GM12878 (cell line): ENCODE data around the gene OTUD3. TPM values are rescaled to one million over a fixed set of nuclear protein-coding genes. Genes with fewer than 3 reads are reported as not detected.

Experiments used
- ATAC-seq: fragments of 200-7000 bp; cut with Tn5 transposase; 3 replicates; pipeline ENCODE4 v1.9.1; 2020; ENCODE audit warnings: mild to moderate bottlenecking, moderate library complexity
- BruUV-seq: library from RNA; stranded (reverse); fragments of 400-500 nt; replicated peaks from 2 replicates; lab custom pipeline; 2021; lab: Mats Ljungman, UMichigan
- CTCF ChIA-PET: fragments of 300-600 bp; sonication (Branson Sonifier 250); formaldehyde crosslinking; extraction: SDS; loops from one replicate; lab custom pipeline; 2021; ENCODE audit warnings: inconsistent platforms; lab: Yijun Ruan, JAX
- POLR2A ChIA-PET: fragments of 350-600 bp; formaldehyde crosslinking; extraction: SDS; loops from one replicate; lab custom pipeline; 2021; ENCODE audit warnings: inconsistent platforms; lab: Charles Lee
- RAD21 ChIA-PET: fragments of 300-600 bp; sonication (Branson Sonifier 250); formaldehyde crosslinking; loops from one replicate; lab custom pipeline; 2023; ENCODE audit warnings: antibody characterized with exemption; ENCODE audit not compliant: unreplicated experiment; lab: Charles Lee
- SMC1A ChIA-PET: fragments of 300-600 bp; sonication (Branson Sonifier 250); formaldehyde crosslinking; loops from one replicate; lab custom pipeline; 2023; ENCODE audit not compliant: unreplicated experiment, uncharacterized antibody; lab: Charles Lee
- DNase-seq: peaks from one replicate; pipeline ENCODE4 v3.0.0-alpha.2; 2011; ENCODE audit warnings: low read depth, low spot score
- FAIRE-seq: peaks from 3 replicates; lab custom pipeline; 2011; peaks lifted over from hg19 to GRCh38; lab: Jason Lieb, UNC
- H2AFZ ChIP-seq: 2 replicates; pipeline ENCODE4 v1.6.0; 2011; ENCODE audit warnings: low read depth, low read length, control low read depth; ENCODE audit not compliant: control insufficient read depth
- H3K27ac ChIP-seq: 2 replicates; pipeline ENCODE4 v1.5.1; 2011; ENCODE audit warnings: control low read depth; ENCODE audit not compliant: control insufficient read depth, insufficient read depth
- H3K27me3 ChIP-seq, 2 experiments: replicated peaks in 1 of 2; 2 replicates each; pipeline versions ENCODE4 v1.6.0 to v1.6.1; 2011; ENCODE audit warnings: low read length in 1 of 2; ENCODE audit not compliant: control insufficient read depth in 2 of 2, insufficient read depth in 2 of 2
- H3K36me3 ChIP-seq, 2 experiments: 2 replicates each; pipeline ENCODE4 v1.5.1; 2011; ENCODE audit warnings: low read length in 1 of 2; ENCODE audit not compliant: control insufficient read depth in 2 of 2, insufficient read depth in 2 of 2
- H3K4me1 ChIP-seq: 2 replicates; pipeline ENCODE4 v1.6.1; 2011; ENCODE audit warnings: mild to moderate bottlenecking, low read length, moderate library complexity, mixed read lengths; ENCODE audit not compliant: control insufficient read depth, insufficient read depth
- H3K4me2 ChIP-seq: 2 replicates; pipeline ENCODE4 v1.6.0; 2011; ENCODE audit warnings: control low read depth; ENCODE audit not compliant: control insufficient read depth, insufficient read depth
- H3K4me3 ChIP-seq: fragments of 200-600 bp; sonication (generic); 2 replicates; pipeline ENCODE4 v1.5.1; 2016
- H3K79me2 ChIP-seq: 2 replicates; pipeline ENCODE4 v1.6.0; 2011; ENCODE audit warnings: low read length; ENCODE audit not compliant: control insufficient read depth, insufficient read depth
- H3K9ac ChIP-seq: 2 replicates; pipeline ENCODE4 v1.8.0; 2011; ENCODE audit warnings: low read length, control low read depth, mixed read lengths; ENCODE audit not compliant: control insufficient read depth, insufficient read depth
- H3K9me3 ChIP-seq: replicated peaks from 3 replicates; pipeline ENCODE4 v1.5.1; 2011; ENCODE audit warnings: mild to moderate bottlenecking, low read length; ENCODE audit not compliant: control insufficient read depth, insufficient read depth
- H4K20me1 ChIP-seq: 2 replicates; pipeline ENCODE4 v1.6.0; 2011; ENCODE audit not compliant: control insufficient read depth, insufficient read depth
- CREM ChIP-seq: IDR thresholded peaks from 2 replicates; pipeline ENCODE4 v1.6.1; 2014; ENCODE audit warnings: antibody characterized with exemption, low read depth
- EP300 ChIP-seq, 2 experiments: fragments of 150-350 bp in 1 of 2; IDR thresholded peaks; 2 replicates each; pipeline ENCODE4 v1.6.1; 2011 to 2012; ENCODE audit warnings: low read depth in 2 of 2, low read length in 2 of 2, borderline replicate concordance in 1 of 2, improper control_type of control experiment in 1 of 2, inconsistent platforms in 1 of 2; ENCODE audit not compliant: control insufficient read depth in 1 of 2
- GATAD2B ChIP-seq: fragments of 450-650 bp; conservative IDR thresholded peaks from 2 replicates; pipeline ENCODE4 v1.6.1; 2017; ENCODE audit warnings: low read depth, mild to moderate bottlenecking, moderate library complexity
- HDAC2 ChIP-seq: fragments of 200-600 bp; sonication (generic); IDR thresholded peaks from 2 replicates; pipeline ENCODE4 v1.6.1; 2017
- HDGF ChIP-seq: fragments of 450-650 bp; IDR thresholded peaks from 2 replicates; pipeline ENCODE4 v1.6.1; 2016; ENCODE audit warnings: antibody characterized with exemption
- NFYA ChIP-seq: IDR thresholded peaks from 2 replicates; pipeline ENCODE4 v1.6.1; 2011; ENCODE audit warnings: low read depth, mild to moderate bottlenecking, low read length, improper control_type of control experiment, borderline replicate concordance
- RB1 ChIP-seq: fragments of 450-650 bp; formaldehyde crosslinking; IDR thresholded peaks from 2 replicates; pipeline ENCODE4 v1.6.1; 2017; ENCODE audit warnings: mild to moderate bottlenecking, borderline replicate concordance
- RELA ChIP-seq: fragments of 450-650 bp; IDR thresholded peaks from 2 replicates; pipeline ENCODE4 v1.8.0; 2014; ENCODE audit warnings: borderline replicate concordance; ENCODE audit not compliant: partially characterized antibody
- SREBF2 ChIP-seq: IDR thresholded peaks from 2 replicates; pipeline ENCODE4 v1.6.1; 2012; ENCODE audit warnings: mild to moderate bottlenecking, low read length
- TCF12 ChIP-seq: IDR thresholded peaks from 2 replicates; pipeline ENCODE4 v1.6.1; 2011; ENCODE audit warnings: low read depth, mild to moderate bottlenecking, low read length
- WRNIP1 ChIP-seq: IDR thresholded peaks from 2 replicates; pipeline ENCODE4 v1.6.1; 2011; ENCODE audit warnings: low read depth, low read length, improper control_type of control experiment, borderline replicate concordance
- ZNF207 ChIP-seq: fragments of 450-650 bp; IDR thresholded peaks from 2 replicates; pipeline ENCODE4 v1.6.1; 2014; ENCODE audit warnings: antibody characterized with exemption, mild to moderate bottlenecking, borderline replicate concordance
- ZNF592 ChIP-seq: fragments of 450-650 bp; IDR thresholded peaks from 2 replicates; pipeline ENCODE4 v1.6.1; 2017; ENCODE audit warnings: mild to moderate bottlenecking, moderate library complexity
- ZZZ3 ChIP-seq: IDR thresholded peaks from 2 replicates; pipeline ENCODE4 v1.6.1; 2011; ENCODE audit warnings: low read depth; ENCODE audit not compliant: control insufficient read depth, insufficient read length
- WGBS: methylation state at CpG from one replicate; pipeline ENCODE4 v1.1.6; 2016; ENCODE audit warnings: low lambda C conversion rate; ENCODE audit not compliant: insufficient replicate concordance, insufficient coverage; ENCODE audit errors: missing lambda C conversion rate; 5-methylcytosine and 5-hydroxymethylcytosine counted together
- in situ Hi-C: fragments of 300-500 bp; cut with MboI; formaldehyde crosslinking; loops from 9 replicates; pipeline ENCODE4 v1.14.3; 2018; ENCODE audit warnings: mixed read lengths
- intact Hi-C: fragments of 100-400 bp; cut with micrococcal nuclease; formaldehyde crosslinking; loops from one replicate; pipeline ENCODE4 v1.14.2; 2022; ENCODE audit not compliant: unreplicated experiment
- polyA plus RNA-seq, 11 experiments: library from polyadenylated mRNA; depleted of rRNA in 4 of 11; unstranded in 6 of 11; stranded (reverse) in 5 of 11; fragments of >200 nt; fragmentation: Nextera tagmentation in 4 of 11; fragmentation: Illumina TruSeq in 1 of 11; extraction: Ambion mirVana in 4 of 11; extraction: Trizol in 1 of 11; gene quantifications; 1 replicate in 1 of 11; 2 replicates in 10 of 11; pipeline versions ENCODE4 v1.2.1 to v1.2.3, GENCODE V29; 2011 to 2016; ENCODE audit warnings: inconsistent platforms in 2 of 11, missing spikeins in 2 of 11, low read depth in 1 of 11
- total RNA-seq, 4 experiments: library from RNA; depleted of rRNA in 3 of 4; stranded (reverse); fragments of >200 nt in 3 of 4; fragmentation: Illumina TruSeq in 1 of 4; extraction: Trizol in 1 of 4; gene quantifications; 2 replicates each; pipeline versions ENCODE4 v1.2.1 to v1.2.3, GENCODE V29; 2013 to 2021
- TF ChIP-seq, protein P1 (sequence below): fragments of 450-650 bp; formaldehyde crosslinking; IDR thresholded peaks from 2 replicates; pipeline ENCODE4 v1.4.0; 2020; ENCODE audit warnings: mild to moderate bottlenecking, moderate library complexity
- TF ChIP-seq, protein P2 (sequence below): fragments of 150-350 bp; IDR thresholded peaks from 2 replicates; pipeline ENCODE4 v1.6.1; 2014; ENCODE audit warnings: mild to moderate bottlenecking, low read depth, low read length

The OTUD3 gene
- total and polyA plus RNA-seq, 10 of the 15 experiments (the other 5 are each of a cell fraction or from before 2014, with no cell fraction given), result 0.77 to 8.9 (median 4.8) TPM

DNA sequence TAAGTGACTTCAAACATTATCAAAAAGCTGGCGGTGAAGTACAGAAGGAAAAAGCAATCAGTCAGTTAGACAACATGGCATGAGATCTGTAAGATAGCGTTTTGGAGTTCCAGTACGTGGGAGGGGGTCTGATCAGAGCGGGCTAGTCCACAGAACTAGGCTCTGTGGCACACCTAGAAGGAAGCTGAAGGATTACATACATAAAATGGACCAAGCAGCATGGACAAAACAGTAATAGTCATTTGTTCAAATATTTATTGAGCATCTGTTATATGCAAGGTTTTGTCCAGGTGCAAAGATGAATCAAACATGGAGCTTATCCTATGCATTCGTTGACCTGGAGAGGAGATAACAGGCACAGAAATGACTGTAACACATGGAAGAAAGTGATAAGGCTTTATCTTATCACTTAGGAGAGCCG is 64.1 kb downstream of the OTUD3 start:
- ATAC-seq (no peak), DNase-seq (no peak), FAIRE-seq (no peak)
- in situ Hi-C loops (no loop called here), intact Hi-C loops (no loop called here)
- Histone ChIP-seq H3K79me2 (no peaks in the 10 kb centered on the region), H3K9ac (no peak overlapping the region), H3K9me3 (no peaks in the 10 kb centered on the region), H3K27ac (no peak overlapping the region), H3K4me2 (no peak overlapping the region), H3K36me3 (no peaks in the 10 kb centered on the region), H3K27me3 (no peaks in the 10 kb centered on the region; a peak in 1 of 4 replicates), H3K4me3 (no peak overlapping the region), H2AFZ (no peak overlapping the region), H4K20me1 (no peaks in the 10 kb centered on the region), H3K4me1 (no peaks in the 10 kb centered on the region)
- ChIA-PET RAD21 (no interaction called here), SMC1A (no interaction called here), CTCF (interaction anchor here (0.7 to 0.8 kb wide), 2 partner anchors 22 to 415 kb away, joined by 3 to 6 read pairs; no protein-coding TSS in a partner anchor), POLR2A (no interaction called here)
- no peak for TF ChIP-seq HDAC2
- no peak for TF ChIP-seq SREBF2
- no peak for TF ChIP-seq RELA
- TF ChIP-seq, protein P1, sequence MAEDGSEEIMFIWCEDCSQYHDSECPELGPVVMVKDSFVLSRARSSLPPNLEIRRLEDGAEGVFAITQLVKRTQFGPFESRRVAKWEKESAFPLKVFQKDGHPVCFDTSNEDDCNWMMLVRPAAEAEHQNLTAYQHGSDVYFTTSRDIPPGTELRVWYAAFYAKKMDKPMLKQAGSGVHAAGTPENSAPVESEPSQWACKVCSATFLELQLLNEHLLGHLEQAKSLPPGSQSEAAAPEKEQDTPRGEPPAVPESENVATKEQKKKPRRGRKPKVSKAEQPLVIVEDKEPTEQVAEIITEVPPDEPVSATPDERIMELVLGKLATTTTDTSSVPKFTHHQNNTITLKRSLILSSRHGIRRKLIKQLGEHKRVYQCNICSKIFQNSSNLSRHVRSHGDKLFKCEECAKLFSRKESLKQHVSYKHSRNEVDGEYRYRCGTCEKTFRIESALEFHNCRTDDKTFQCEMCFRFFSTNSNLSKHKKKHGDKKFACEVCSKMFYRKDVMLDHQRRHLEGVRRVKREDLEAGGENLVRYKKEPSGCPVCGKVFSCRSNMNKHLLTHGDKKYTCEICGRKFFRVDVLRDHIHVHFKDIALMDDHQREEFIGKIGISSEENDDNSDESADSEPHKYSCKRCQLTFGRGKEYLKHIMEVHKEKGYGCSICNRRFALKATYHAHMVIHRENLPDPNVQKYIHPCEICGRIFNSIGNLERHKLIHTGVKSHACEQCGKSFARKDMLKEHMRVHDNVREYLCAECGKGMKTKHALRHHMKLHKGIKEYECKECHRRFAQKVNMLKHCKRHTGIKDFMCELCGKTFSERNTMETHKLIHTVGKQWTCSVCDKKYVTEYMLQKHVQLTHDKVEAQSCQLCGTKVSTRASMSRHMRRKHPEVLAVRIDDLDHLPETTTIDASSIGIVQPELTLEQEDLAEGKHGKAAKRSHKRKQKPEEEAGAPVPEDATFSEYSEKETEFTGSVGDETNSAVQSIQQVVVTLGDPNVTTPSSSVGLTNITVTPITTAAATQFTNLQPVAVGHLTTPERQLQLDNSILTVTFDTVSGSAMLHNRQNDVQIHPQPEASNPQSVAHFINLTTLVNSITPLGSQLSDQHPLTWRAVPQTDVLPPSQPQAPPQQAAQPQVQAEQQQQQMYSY, result no peak
- no peak for TF ChIP-seq GATAD2B
- TF ChIP-seq NFYA, result no peak
- no peak for TF ChIP-seq EP300 (IDR thresholded peaks at IDR 0.05; ENCODE audit: borderline replicate concordance in 1 of 2, control insufficient read depth in 1 of 2, low read depth in 2 of 2, low read length in 2 of 2)
- no peak for TF ChIP-seq ZNF207
- TF ChIP-seq RB1, result no peak
- TF ChIP-seq ZNF592, result no peak
- TF ChIP-seq ZZZ3, result no peak
- TF ChIP-seq CREM, result no peak
- no peak for TF ChIP-seq WRNIP1
- no peak for TF ChIP-seq TCF12
- no peak for TF ChIP-seq HDGF
- TF ChIP-seq, protein P2, sequence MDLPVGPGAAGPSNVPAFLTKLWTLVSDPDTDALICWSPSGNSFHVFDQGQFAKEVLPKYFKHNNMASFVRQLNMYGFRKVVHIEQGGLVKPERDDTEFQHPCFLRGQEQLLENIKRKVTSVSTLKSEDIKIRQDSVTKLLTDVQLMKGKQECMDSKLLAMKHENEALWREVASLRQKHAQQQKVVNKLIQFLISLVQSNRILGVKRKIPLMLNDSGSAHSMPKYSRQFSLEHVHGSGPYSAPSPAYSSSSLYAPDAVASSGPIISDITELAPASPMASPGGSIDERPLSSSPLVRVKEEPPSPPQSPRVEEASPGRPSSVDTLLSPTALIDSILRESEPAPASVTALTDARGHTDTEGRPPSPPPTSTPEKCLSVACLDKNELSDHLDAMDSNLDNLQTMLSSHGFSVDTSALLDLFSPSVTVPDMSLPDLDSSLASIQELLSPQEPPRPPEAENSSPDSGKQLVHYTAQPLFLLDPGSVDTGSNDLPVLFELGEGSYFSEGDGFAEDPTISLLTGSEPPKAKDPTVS, result no peak
- no TSS peak for BruUV-seq
- WGBS, result 28% methylated on average over 6 of the region's 6 CpGs
